K562 (cell line): ENCODE results near the gene ERCC2. TPM values are rescaled to one million over a fixed set of nuclear protein-coding genes. Genes with fewer than 3 reads are reported as not detected.
A peak's percentile ranks its signal among the peaks of the same experiment; 100 is the strongest.

ENCODE experiments used
- ATAC-seq: fragments of 200-7000 bp; cut with Tn5 transposase; 3 replicates; pipeline ENCODE4 v1.9.1; 2020; ENCODE audit warnings: moderate library complexity
- BruUV-seq: library from RNA; stranded (reverse); fragments of 400-500 nt; replicated peaks from 2 replicates; lab custom pipeline; 2021; lab: Mats Ljungman, UMichigan
- CTCF ChIA-PET: fragments of 300-600 bp; formaldehyde crosslinking; extraction: SDS; loops from one replicate; lab custom pipeline; 2021; ENCODE audit warnings: low intra/inter-chr PET ratio; lab: Yijun Ruan, JAX
- POLR2A ChIA-PET: fragments of 300-600, 350-650 bp; sonication (Branson Sonifier 250); formaldehyde crosslinking; extraction: SDS; loops from one replicate; lab custom pipeline; 2021; ENCODE audit warnings: antibody characterized with exemption, inconsistent platforms; lab: Yijun Ruan, JAX
- DNase-seq, 4 experiments: peaks; one replicate each; pipeline versions ENCODE4 v3.0.0 to v3.0.0-alpha.2; 2011 to 2018; ENCODE audit warnings: low spot score in 3 of 4, mixed read lengths in 3 of 4; ENCODE audit errors: extremely low read depth in 1 of 4
- FAIRE-seq: peaks from 2 replicates; lab custom pipeline; 2011; peaks lifted over from hg19 to GRCh38; lab: Jason Lieb, UNC
- H2AFZ ChIP-seq: 2 replicates; pipeline ENCODE4 v1.6.0; 2011; ENCODE audit warnings: low read depth, low read length, control low read depth, inconsistent platforms
- H3K27ac ChIP-seq: fragments of 200-600 bp; 3 replicates; pipeline ENCODE4 v1.8.0; 2011; ENCODE audit warnings: low read depth, mild to moderate bottlenecking, control low read depth, inconsistent platforms, low read length, moderate library complexity, mixed read lengths; ENCODE audit errors: extremely low read depth
- H3K27me3 ChIP-seq, 2 experiments: fragments of 300-600 bp in 1 of 2; 2 replicates in 1 of 2; 3 replicates in 1 of 2; pipeline versions ENCODE4 v1.6.0 to v1.8.0; 2011; ENCODE audit warnings: inconsistent platforms in 2 of 2, low read length in 2 of 2, mild to moderate bottlenecking in 1 of 2, mixed read lengths in 1 of 2, moderate library complexity in 1 of 2; ENCODE audit not compliant: control insufficient read depth in 2 of 2, insufficient read depth in 2 of 2
- H3K36me3 ChIP-seq: fragments of 300-600 bp; 3 replicates; pipeline ENCODE4 v1.8.0; 2011; ENCODE audit warnings: mild to moderate bottlenecking, low read length, inconsistent platforms; ENCODE audit not compliant: control insufficient read depth, insufficient read depth
- H3K4me1 ChIP-seq, 2 experiments: fragments of 200-600 bp in 1 of 2; replicated peaks in 1 of 2; 2 replicates in 1 of 2; 3 replicates in 1 of 2; pipeline versions ENCODE4 v1.5.1 to v1.8.0; 2011; ENCODE audit warnings: inconsistent platforms in 2 of 2, low read length in 2 of 2, mild to moderate bottlenecking in 1 of 2, mixed read lengths in 1 of 2, moderate library complexity in 1 of 2; ENCODE audit not compliant: control insufficient read depth in 2 of 2, insufficient read depth in 2 of 2
- H3K4me2 ChIP-seq: 2 replicates; pipeline ENCODE4 v1.6.1; 2011; ENCODE audit warnings: low read length, control low read depth, inconsistent platforms, mixed read lengths; ENCODE audit not compliant: insufficient read depth
- H3K4me3 ChIP-seq: fragments of 200-600 bp; sonication (generic), shearing (Covaris generic); 2 replicates; pipeline ENCODE4 v1.5.1; 2016; ENCODE audit warnings: control low read depth, inconsistent platforms
- H3K79me2 ChIP-seq: fragments of 200-600 bp; 3 replicates; pipeline ENCODE4 v1.8.0; 2011; ENCODE audit warnings: low read length, inconsistent platforms; ENCODE audit not compliant: control insufficient read depth, insufficient read depth
- H3K9ac ChIP-seq, 2 experiments: 2 replicates each; pipeline versions ENCODE4 v1.6.0 to v1.6.1; 2011; ENCODE audit warnings: low read depth in 2 of 2, low read length in 2 of 2, control low read depth in 1 of 2, inconsistent platforms in 1 of 2, mild to moderate bottlenecking in 1 of 2, mixed read lengths in 1 of 2; ENCODE audit not compliant: insufficient read depth in 1 of 2
- H3K9me1 ChIP-seq: one replicate; pipeline ENCODE4 v1.6.0; 2011; ENCODE audit warnings: inconsistent platforms, mild to moderate bottlenecking, low read length, moderate library complexity; ENCODE audit not compliant: control insufficient read depth, insufficient read depth
- H3K9me3 ChIP-seq: replicated peaks from 2 replicates; pipeline ENCODE4 v1.5.1; 2011; ENCODE audit warnings: low read depth, low read length, inconsistent platforms; ENCODE audit not compliant: control insufficient read depth, insufficient read depth
- H4K20me1 ChIP-seq: replicated peaks from 2 replicates; pipeline ENCODE4 v1.6.1; 2011; ENCODE audit warnings: low read length, inconsistent platforms, mixed read lengths; ENCODE audit not compliant: control insufficient read depth, insufficient read depth
- CHD2 ChIP-seq: IDR thresholded peaks from 2 replicates; pipeline ENCODE4 v1.6.1; 2011; ENCODE audit warnings: low read depth, low read length
- CREB3L1 ChIP-seq: fragments of 450-650 bp; IDR thresholded peaks from 2 replicates; pipeline ENCODE4 v1.6.1; 2014; ENCODE audit warnings: low read depth, mild to moderate bottlenecking, moderate library complexity, borderline replicate concordance
- FOXM1 ChIP-seq, 2 experiments: fragments of 450-650 bp in 1 of 2; sonication (generic) in 1 of 2; formaldehyde crosslinking in 1 of 2; IDR thresholded peaks; 2 replicates each; pipeline versions ENCODE4 v1.6.1 to v1.9.0; 2017 to 2022; ENCODE audit warnings: low read depth in 2 of 2, mild to moderate bottlenecking in 2 of 2, missing genetic modification reagents in 1 of 2, moderate library complexity in 1 of 2
- GTF2E2 ChIP-seq: fragments of 200-800 bp; sonication (Bioruptor generic); IDR thresholded peaks from 2 replicates; pipeline ENCODE4 v1.6.1; 2016; ENCODE audit warnings: missing genetic modification characterization, missing compliant biosample characterization
- HDAC3 ChIP-seq: fragments of 450-650 bp; IDR thresholded peaks from 2 replicates; pipeline ENCODE4 v1.6.1; 2018; ENCODE audit warnings: borderline replicate concordance, mild to moderate bottlenecking, moderate library complexity; ENCODE audit not compliant: partially characterized antibody
- MBD2 ChIP-seq: sonication (generic); IDR thresholded peaks from 2 replicates; pipeline ENCODE4 v1.6.1; 2016; ENCODE audit warnings: low read depth, borderline replicate concordance
- SP2 ChIP-seq: IDR thresholded peaks from 2 replicates; pipeline ENCODE4 v1.6.1; 2011; ENCODE audit warnings: mild to moderate bottlenecking, low read depth, low read length, moderate library complexity; ENCODE audit not compliant: poor library complexity, severe bottlenecking; ENCODE audit errors: extremely low read depth
- SUPT5H ChIP-seq: fragments of 450-650 bp; IDR thresholded peaks from 2 replicates; pipeline ENCODE4 v1.6.1; 2016
- TRIM24 ChIP-seq, 2 experiments: fragments of 450-650 bp; IDR thresholded peaks; 2 replicates each; pipeline ENCODE4 v1.6.1; 2016
- TRIM28 ChIP-seq: fragments of 450-650 bp; IDR thresholded peaks from 2 replicates; pipeline ENCODE4 v1.6.1; 2017
- ZNF696 ChIP-seq: fragments of 250-450 bp; sonication (Bioruptor Pico); conservative IDR thresholded peaks from 2 replicates; pipeline ENCODE4 v1.4.0; 2020; ENCODE audit warnings: mild to moderate bottlenecking, moderate library complexity
- WGBS: fragments of 100-300 bp; shearing (Covaris generic); methylation state at CpG from one replicate; pipeline ENCODE4 v1.1.6; 2016; ENCODE audit warnings: low coverage, mixed read lengths; ENCODE audit not compliant: insufficient coverage; ENCODE audit errors: missing lambda C conversion rate; 5-methylcytosine and 5-hydroxymethylcytosine counted together
- in situ Hi-C: fragments of 300-500 bp; cut with MboI; formaldehyde crosslinking; loops from 4 replicates; pipeline ENCODE4 v1.15.0; 2018; ENCODE audit warnings: inconsistent platforms, mixed read lengths
- intact Hi-C: fragments of 100-400 bp; cut with micrococcal nuclease; formaldehyde crosslinking; loops from 2 replicates; pipeline ENCODE4 v1.14.2; 2022
- polyA plus RNA-seq, 8 experiments: library from polyadenylated mRNA; depleted of rRNA in 4 of 8; stranded (reverse) in 5 of 8; unstranded in 3 of 8; fragments of >200 nt; fragmentation: Nextera tagmentation in 2 of 8; fragmentation: Illumina TruSeq in 1 of 8; extraction: Ambion mirVana in 2 of 8; extraction: Trizol in 1 of 8; gene quantifications; 2 replicates each; pipeline versions ENCODE4 v1.2.1 to v1.2.3, GENCODE V29; 2011 to 2014; ENCODE audit warnings: inconsistent platforms in 1 of 8, missing spikeins in 1 of 8
- total RNA-seq, 7 experiments: library from RNA; depleted of rRNA in 6 of 7; stranded (reverse); fragments of >200 nt in 6 of 7; fragmentation: Illumina TruSeq in 2 of 7; extraction: Trizol in 2 of 7; gene quantifications; 2 replicates each; pipeline versions ENCODE4 v1.2.1 to v1.2.3, GENCODE V29; 2011 to 2021; ENCODE audit warnings: low replicate concordance in 1 of 7
- TF ChIP-seq, protein P1 (sequence below), 2 experiments: IDR thresholded peaks; 2 replicates each; pipeline ENCODE4 v1.6.1; 2011; ENCODE audit warnings: borderline replicate concordance in 1 of 2, control low read depth in 1 of 2, low read depth in 1 of 2, low read length in 1 of 2, mild to moderate bottlenecking in 1 of 2, mixed read lengths in 1 of 2, moderate library complexity in 1 of 2; ENCODE audit not compliant: insufficient read depth in 1 of 2, insufficient read length in 1 of 2, poor library complexity in 1 of 2, severe bottlenecking in 1 of 2; ENCODE audit errors: extremely low read depth in 1 of 2
- TF ChIP-seq, protein P2 (sequence below): sonication (generic); formaldehyde crosslinking; IDR thresholded peaks from 2 replicates; pipeline ENCODE4 v1.8.0; 2022; ENCODE audit warnings: missing genetic modification reagents, mild to moderate bottlenecking, moderate library complexity, borderline replicate concordance
- TF ChIP-seq, protein P3 (sequence below): fragments of 250-450 bp; sonication (Bioruptor Pico); IDR thresholded peaks from 2 replicates; pipeline ENCODE4 v1.6.1; 2021; ENCODE audit warnings: mild to moderate bottlenecking
- TF ChIP-seq, protein P4 (sequence below): fragments of 450-650 bp; IDR thresholded peaks from 2 replicates; pipeline ENCODE4 v1.6.1; 2016; ENCODE audit warnings: low read depth, mild to moderate bottlenecking, moderate library complexity

Gene ERCC2
- total and polyA plus RNA-seq, 9 of the 15 experiments (the other 6 are each of a cell fraction or from before 2014, with no cell fraction given) = 2.2 to 55.9 (median 23.4) TPM

DNA sequence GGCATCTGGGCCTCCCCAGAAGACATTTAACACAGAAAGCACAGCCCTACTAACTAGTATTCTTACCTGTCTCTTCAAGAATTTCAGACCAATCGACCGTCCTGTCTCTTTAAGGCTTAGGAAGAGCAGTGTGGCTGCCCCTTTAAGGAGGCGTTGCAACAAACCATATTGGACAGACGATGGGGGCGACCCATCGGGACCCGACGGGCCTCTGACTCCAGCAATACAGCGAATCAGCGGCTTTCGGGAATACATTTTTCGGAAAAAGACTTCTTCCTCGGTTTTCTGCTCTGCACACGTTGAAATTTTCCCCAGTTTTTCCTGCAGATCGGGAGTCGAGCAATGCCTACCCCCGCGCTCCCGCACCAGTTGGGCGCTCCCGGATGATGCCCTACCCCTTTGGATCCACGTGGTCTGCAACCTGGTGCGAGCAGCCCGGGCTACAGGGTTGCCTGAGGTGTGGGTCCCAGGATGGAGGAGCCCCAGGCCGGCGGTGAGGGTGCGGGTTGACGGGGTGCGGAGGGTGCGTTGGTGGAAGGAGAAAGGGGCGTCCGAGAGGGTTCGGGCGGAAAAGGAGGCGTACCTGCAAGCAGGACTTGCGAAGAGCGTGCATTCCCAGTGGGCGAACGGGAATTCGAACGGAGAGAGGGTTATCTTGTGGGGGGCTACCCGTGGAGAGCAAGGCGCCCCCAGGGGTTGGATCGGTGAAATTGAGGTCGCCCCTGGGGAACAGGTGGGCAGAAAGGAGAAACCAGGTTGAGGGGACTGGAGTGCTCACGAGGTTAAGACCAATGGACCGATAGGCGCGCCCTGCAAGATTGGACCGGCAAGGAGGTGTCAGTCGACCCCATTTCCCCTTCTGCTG lies 36.1 kb upstream of the ERCC2 start, which contains the start of gene POLR1G:
Gene POLR1G (plus strand): TSS at position 419 of the 865 bp plus-strand sequence. CDS start 53 bp downstream, at position 472.
- Histone ChIP-seq H3K36me3 (peaks cover 28% of the 10 kb centered on the region; the same call in 2 of the 3 replicates), H3K9me3 (no peaks in the 10 kb centered on the region), H3K9me1 (no peaks in the 10 kb centered on the region), H3K4me2 (peak within 1 kb of the TSS; percentile 91), H4K20me1 (no peaks in the 10 kb centered on the region), H3K79me2 (peaks cover 47% of the 10 kb centered on the region), H3K4me1 (peaks cover 22 to 60% of the 10 kb centered on the region in 2 experiments; a peak in 4 of 5 replicates), H3K9ac (peak within 1 kb of the TSS; percentile 96 to 97), H2AFZ (peak within 1 kb of the TSS; percentile 99), H3K27me3 (no peaks in the 10 kb centered on the region), H3K27ac (peak within 1 kb of the TSS; percentile 98), H3K4me3 (peak within 1 kb of the TSS; percentile 78)
- intact Hi-C loops = no loop called here
- WGBS = 1% methylated on average over 46 of the region's 51 CpGs
- ChIA-PET POLR2A (interaction anchor here (0.6 to 1.7 kb wide), 11 partner anchors 9 to 72 kb away, joined by 3 to 8 read pairs (median 4); partner anchors contain the start of gene ERCC1), CTCF (interaction anchor here (0.6 to 4.0 kb wide), 3 partner anchors 22 to 236 kb away, joined by 3 to 16 read pairs (median 3); no protein-coding TSS in a partner anchor)
- in situ Hi-C loops = no loop called here
- ATAC-seq (peak; percentile 77), FAIRE-seq (no peak), DNase-seq (peak; percentile 84 to 91 (median 88))
- BruUV-seq = TSS peak; percentile 50
- peak; percentile 87 for TF ChIP-seq SUPT5H
- TF ChIP-seq, protein P1, sequence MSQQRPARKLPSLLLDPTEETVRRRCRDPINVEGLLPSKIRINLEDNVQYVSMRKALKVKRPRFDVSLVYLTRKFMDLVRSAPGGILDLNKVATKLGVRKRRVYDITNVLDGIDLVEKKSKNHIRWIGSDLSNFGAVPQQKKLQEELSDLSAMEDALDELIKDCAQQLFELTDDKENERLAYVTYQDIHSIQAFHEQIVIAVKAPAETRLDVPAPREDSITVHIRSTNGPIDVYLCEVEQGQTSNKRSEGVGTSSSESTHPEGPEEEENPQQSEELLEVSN (IDR thresholded peaks at IDR 0.05; ENCODE audit: borderline replicate concordance in 1 of 2, extremely low read depth in 1 of 2, insufficient read depth in 1 of 2, insufficient read length in 1 of 2, low read depth in 1 of 2, low read length in 1 of 2, poor library complexity in 1 of 2, severe bottlenecking in 1 of 2) = peak; percentile 42 to 49
- no peak for TF ChIP-seq CHD2
- TF ChIP-seq, protein P2, sequence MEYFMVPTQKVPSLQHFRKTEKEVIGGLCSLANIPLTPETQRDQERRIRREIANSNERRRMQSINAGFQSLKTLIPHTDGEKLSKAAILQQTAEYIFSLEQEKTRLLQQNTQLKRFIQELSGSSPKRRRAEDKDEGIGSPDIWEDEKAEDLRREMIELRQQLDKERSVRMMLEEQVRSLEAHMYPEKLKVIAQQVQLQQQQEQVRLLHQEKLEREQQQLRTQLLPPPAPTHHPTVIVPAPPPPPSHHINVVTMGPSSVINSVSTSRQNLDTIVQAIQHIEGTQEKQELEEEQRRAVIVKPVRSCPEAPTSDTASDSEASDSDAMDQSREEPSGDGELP (CRISPR knock-in tag) = peak; percentile 76
- TF ChIP-seq HDAC3 = peak; percentile 53
- peak; percentile 48 for TF ChIP-seq CREB3L1
- TF ChIP-seq ZNF696 (CRISPR knock-in tag) = no peak
- TF ChIP-seq, protein P3, sequence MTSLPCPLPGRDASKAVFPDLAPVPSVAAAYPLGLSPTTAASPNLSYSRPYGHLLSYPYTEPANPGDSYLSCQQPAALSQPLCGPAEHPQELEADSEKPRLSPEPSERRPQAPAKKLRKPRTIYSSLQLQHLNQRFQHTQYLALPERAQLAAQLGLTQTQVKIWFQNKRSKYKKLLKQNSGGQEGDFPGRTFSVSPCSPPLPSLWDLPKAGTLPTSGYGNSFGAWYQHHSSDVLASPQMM (CRISPR knock-in tag) = no peak
- no peak for TF ChIP-seq SP2
- peak; percentile 100 for TF ChIP-seq FOXM1 (IDR thresholded peaks at IDR 0.05; ENCODE audit: low read depth)
- TF ChIP-seq FOXM1 (CRISPR knock-in tag; IDR thresholded peaks at IDR 0.05; ENCODE audit: low read depth) = no peak
- peak; percentile 75 for TF ChIP-seq TRIM28
- TF ChIP-seq, protein P4, sequence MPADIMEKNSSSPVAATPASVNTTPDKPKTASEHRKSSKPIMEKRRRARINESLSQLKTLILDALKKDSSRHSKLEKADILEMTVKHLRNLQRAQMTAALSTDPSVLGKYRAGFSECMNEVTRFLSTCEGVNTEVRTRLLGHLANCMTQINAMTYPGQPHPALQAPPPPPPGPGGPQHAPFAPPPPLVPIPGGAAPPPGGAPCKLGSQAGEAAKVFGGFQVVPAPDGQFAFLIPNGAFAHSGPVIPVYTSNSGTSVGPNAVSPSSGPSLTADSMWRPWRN = peak; percentile 37; the same call in 1 of the 2 replicates
- peak in 1 of 2 experiments; percentile 66; a peak in 2 of 4 replicates for TF ChIP-seq TRIM24 (IDR thresholded peaks at IDR 0.05)
- no peak for TF ChIP-seq GTF2E2
- peak; percentile 97 for TF ChIP-seq MBD2
